IgD-negative memory B cell (primary cell): ENCODE data around the gene SMAP2. TPM values are rescaled to one million over a fixed set of nuclear protein-coding genes. Genes with fewer than 3 reads are reported as not detected.

ENCODE experiments used
- H3K27ac Mint-ChIP-seq, 3 donors: one replicate each; pipeline ENCODE4 v1.8.0; 2020 to 2022; ENCODE audit warnings: mild to moderate bottlenecking in 3 of 3, mixed read lengths in 3 of 3, moderate library complexity in 1 of 3
- H3K27me3 Mint-ChIP-seq: one replicate; pipeline ENCODE4 v1.8.0; 2021; ENCODE audit warnings: mixed read lengths
- H3K36me3 Mint-ChIP-seq: one replicate; pipeline ENCODE4 v1.8.0; 2020; ENCODE audit warnings: mild to moderate bottlenecking, mixed read lengths
- H3K4me1 Mint-ChIP-seq, 3 donors: one replicate each; pipeline ENCODE4 v1.8.0; 2020 to 2022; ENCODE audit warnings: mixed read lengths in 3 of 3, mild to moderate bottlenecking in 1 of 3
- H3K4me3 Mint-ChIP-seq, 4 donors: one replicate each; pipeline ENCODE4 v1.8.0; 2020 to 2022; ENCODE audit warnings: mild to moderate bottlenecking in 4 of 4, mixed read lengths in 4 of 4, moderate library complexity in 3 of 4
- H3K9me3 Mint-ChIP-seq, 3 donors: one replicate each; pipeline ENCODE4 v1.8.0; 2020 to 2021; ENCODE audit warnings: mixed read lengths in 3 of 3, mild to moderate bottlenecking in 1 of 3
- polyA plus RNA-seq: library from polyadenylated mRNA; unstranded; fragments of 300-500 nt; fragmentation: Illumina TruSeq; gene quantifications from one replicate; pipeline ENCODE4 v1.2.3, GENCODE V29; 2021

Gene SMAP2
- polyA plus RNA-seq, 1 donor from 2014 or later, result 624 TPM

GRCh38 chr1:40435471-40435870 lies 61.9 kb downstream of the SMAP2 start:
- Mint-ChIP-seq H3K4me3 (no peak overlapping the region), H3K27me3 (no peaks in the 10 kb centered on the region), H3K4me1 (peaks cover 1 to 5% (median 3%) of the 10 kb centered on the region in 3 donors), H3K36me3 (peaks cover 2% of the 10 kb centered on the region), H3K9me3 (peaks cover 0 to 2% (median 0%) of the 10 kb centered on the region in 3 donors), H3K27ac (no peak overlapping the region)

GRCh38 chr1:40435876-40436275 lies 62.3 kb downstream of the SMAP2 start:
- Mint-ChIP-seq H3K36me3 (peaks cover 2% of the 10 kb centered on the region), H3K4me1 (peaks cover 1 to 5% (median 3%) of the 10 kb centered on the region in 3 donors), H3K27ac (no peak overlapping the region), H3K27me3 (no peaks in the 10 kb centered on the region), H3K4me3 (no peak overlapping the region), H3K9me3 (peaks cover 0 to 2% (median 0%) of the 10 kb centered on the region in 3 donors)

GRCh38 chr1:40438391-40439015 lies 65.0 kb downstream of the SMAP2 start:
- no peak overlapping the region for H3K4me3 Mint-ChIP-seq
- no peaks in the 10 kb centered on the region for H3K27me3 Mint-ChIP-seq
- H3K27ac Mint-ChIP-seq, result no peak overlapping the region
- H3K9me3 Mint-ChIP-seq, result no peaks in the 10 kb centered on the region
- H3K4me1 Mint-ChIP-seq, result peaks cover 0 to 3% (median 1%) of the 10 kb centered on the region in 3 donors
- H3K36me3 Mint-ChIP-seq, result no peaks in the 10 kb centered on the region

GRCh38 chr1:40439247-40439646 lies 65.7 kb downstream of the SMAP2 start:
- H3K27me3 Mint-ChIP-seq, result no peaks in the 10 kb centered on the region
- no peak overlapping the region for H3K4me3 Mint-ChIP-seq
- no peak overlapping the region for H3K27ac Mint-ChIP-seq
- H3K4me1 Mint-ChIP-seq, result peaks cover 0 to 3% (median 1%) of the 10 kb centered on the region in 3 donors
- peaks cover 4% of the 10 kb centered on the region for H3K36me3 Mint-ChIP-seq
- no peaks in the 10 kb centered on the region for H3K9me3 Mint-ChIP-seq

DNA sequence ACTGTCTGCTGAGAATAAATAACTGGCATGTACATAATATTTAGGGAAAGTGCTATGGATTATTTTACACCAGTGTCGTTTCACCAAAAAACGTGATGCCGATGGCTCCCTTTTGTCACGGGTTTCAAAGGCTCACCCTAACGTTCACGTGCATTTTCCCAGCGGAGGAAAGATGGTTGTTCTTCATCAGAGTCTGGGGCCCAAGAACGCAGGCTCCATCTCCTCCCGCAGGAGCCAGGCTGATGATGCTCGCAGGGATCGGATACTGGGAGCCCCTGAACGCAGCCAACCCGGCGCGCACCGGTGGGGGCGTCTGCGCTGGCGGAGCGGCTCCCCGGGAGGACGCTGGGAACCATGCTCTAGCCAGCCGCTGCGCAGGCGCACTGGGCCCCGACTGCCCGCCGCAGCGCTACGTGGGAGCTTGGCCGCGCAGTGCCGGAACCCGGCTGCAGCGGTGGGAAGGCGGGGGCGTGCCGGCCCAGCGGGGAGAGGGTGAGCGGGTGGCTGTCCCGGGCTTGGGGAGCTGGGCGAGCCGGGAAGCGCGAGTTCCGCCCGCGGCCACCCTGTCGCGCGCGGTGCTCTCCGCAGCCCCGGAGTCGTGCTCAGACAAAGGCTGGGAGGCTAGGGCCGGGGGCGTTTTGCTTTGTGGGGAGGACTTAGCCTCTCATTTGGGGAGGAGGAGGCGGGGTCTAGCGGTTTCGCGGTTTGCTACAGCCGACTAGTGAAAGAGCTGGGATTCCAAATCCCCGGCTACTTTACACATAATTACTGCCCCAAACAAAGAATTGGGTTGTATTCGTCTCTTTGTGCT lies 76.4 kb downstream of the SMAP2 start, which contains the start of gene ZFP69B:
Gene ZFP69B, plus strand, starts transcription at position 793 of the 811 bp plus-strand sequence. CDS start 486 bp downstream, outside the sequence.
- Mint-ChIP-seq H3K9me3 (peaks cover 4 to 30% (median 11%) of the 10 kb centered on the region in 3 donors), H3K27ac (peak within 1 kb of the TSS; percentile 52 to 91 (median 68)), H3K4me3 (peak within 1 kb of the TSS; percentile 86 to 99 (median 96)), H3K4me1 (peaks cover 18 to 21% (median 19%) of the 10 kb centered on the region in 3 donors), H3K36me3 (peaks cover 17% of the 10 kb centered on the region), H3K27me3 (no peaks in the 10 kb centered on the region)

DNA sequence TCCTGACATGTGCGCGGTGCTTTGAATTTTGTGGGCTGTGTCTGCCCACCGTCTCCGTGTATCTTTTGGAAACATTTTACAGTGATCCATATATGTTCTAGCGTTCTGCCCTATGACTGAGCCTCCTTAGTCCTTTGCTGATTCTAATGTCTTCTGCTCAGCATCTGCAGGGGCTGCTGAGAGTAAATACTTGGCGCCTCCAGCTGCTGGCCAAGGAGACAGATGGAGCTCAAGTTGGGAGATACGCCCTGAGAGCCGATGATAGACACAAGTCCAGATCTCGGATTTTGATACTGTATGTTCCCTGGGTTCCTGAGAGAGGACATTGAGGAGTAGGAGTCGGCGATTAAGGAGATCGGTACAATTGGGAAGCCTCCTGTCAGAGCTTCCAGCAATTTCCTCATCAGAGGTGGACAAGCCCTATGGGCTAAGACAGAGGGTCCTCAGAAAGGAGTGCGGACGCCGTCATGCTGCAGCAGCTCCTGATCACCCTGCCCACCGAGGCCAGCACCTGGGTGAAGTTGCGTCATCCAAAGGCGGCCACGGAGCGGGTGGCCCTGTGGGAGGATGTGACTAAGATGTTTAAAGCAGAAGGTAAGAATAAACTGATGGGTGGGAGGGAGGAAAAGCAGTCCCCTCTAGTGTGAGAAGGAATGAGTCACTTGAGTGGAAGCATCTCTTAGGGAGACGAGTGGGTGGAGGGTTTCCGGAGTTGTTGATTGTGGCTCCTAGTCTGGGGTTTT lies 77.1 kb downstream of the SMAP2 start:
- Mint-ChIP-seq H3K4me3 (peak overlapping the region; percentile 86 to 99 (median 96)), H3K9me3 (peaks cover 3 to 26% (median 14%) of the 10 kb centered on the region in 3 donors), H3K27ac (peak overlapping the region; percentile 42 to 91 (median 68)), H3K36me3 (peaks cover 23% of the 10 kb centered on the region), H3K4me1 (peaks cover 18 to 21% (median 19%) of the 10 kb centered on the region in 3 donors), H3K27me3 (no peaks in the 10 kb centered on the region)

DNA sequence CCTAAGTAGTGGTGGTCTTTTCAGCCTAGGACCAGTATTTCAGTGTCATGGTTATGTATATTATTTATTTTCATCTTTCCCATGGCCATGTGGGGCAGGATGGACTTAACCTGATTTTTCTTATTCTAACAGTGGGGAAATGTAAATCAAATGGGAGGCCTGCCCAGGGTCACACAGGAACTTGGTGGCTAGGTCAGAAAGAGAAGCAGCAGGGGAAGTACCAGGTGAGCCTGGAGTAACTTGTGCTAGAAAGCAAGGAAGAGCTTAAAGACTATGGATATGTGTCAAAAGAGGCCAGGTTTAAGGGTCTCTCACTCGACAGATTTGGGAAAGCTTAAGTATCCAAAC lies 77.7 kb downstream of the SMAP2 start:
- Mint-ChIP-seq H3K9me3 (peaks cover 3 to 24% (median 15%) of the 10 kb centered on the region in 3 donors), H3K27me3 (no peaks in the 10 kb centered on the region), H3K4me1 (peaks cover 18 to 21% (median 19%) of the 10 kb centered on the region in 3 donors), H3K27ac (peak overlapping the region; percentile 42 to 91 (median 68)), H3K36me3 (peaks cover 21% of the 10 kb centered on the region), H3K4me3 (peak overlapping the region; percentile 86 to 99 (median 96))

DNA sequence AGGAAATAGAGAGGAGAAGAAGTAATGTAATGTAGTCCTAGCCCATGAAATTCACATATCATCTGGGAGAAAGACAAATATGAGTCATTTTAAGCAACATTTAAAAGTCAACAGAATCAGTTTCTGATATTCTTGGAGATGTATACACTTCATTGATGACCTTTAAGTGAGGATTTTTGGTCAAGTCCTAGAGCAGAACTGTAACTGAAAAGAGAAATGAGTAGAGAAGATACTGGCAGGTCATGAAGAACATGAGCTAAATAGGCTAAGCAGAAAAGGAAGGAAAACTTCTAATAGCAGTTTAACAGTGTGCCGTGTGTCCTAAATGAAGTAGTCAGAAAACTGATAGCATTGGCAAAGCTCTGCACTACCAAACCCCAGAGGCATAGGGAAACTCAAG lies 81.3 kb downstream of the SMAP2 start:
- H3K27me3 Mint-ChIP-seq, result no peaks in the 10 kb centered on the region
- peaks cover 13 to 17% (median 14%) of the 10 kb centered on the region in 3 donors for H3K4me1 Mint-ChIP-seq
- H3K27ac Mint-ChIP-seq, result no peak overlapping the region
- peaks cover 50% of the 10 kb centered on the region for H3K36me3 Mint-ChIP-seq
- no peak overlapping the region for H3K4me3 Mint-ChIP-seq
- peaks cover 18 to 53% (median 41%) of the 10 kb centered on the region in 3 donors for H3K9me3 Mint-ChIP-seq

DNA sequence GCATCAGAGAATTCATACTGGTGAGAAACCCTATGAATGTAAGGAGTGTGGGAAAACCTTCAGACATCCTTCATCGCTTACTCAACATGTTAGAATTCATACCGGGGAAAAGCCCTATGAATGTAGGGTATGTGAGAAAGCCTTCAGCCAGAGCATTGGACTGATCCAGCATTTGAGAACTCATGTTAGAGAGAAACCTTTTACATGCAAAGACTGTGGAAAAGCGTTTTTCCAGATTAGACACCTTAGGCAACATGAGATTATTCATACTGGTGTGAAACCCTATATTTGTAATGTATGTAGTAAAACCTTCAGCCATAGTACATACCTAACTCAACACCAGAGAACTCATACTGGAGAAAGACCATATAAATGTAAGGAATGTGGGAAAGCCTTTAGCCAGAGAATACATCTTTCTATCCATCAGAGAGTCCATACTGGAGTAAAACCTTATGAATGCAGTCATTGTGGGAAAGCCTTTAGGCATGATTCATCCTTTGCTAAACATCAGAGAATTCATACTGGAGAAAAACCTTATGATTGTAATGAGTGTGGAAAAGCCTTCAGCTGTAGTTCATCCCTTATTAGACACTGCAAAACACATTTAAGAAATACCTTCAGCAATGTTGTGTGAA lies 89.5 kb downstream of the SMAP2 start:
- H3K4me3 Mint-ChIP-seq, result no peak overlapping the region
- H3K36me3 Mint-ChIP-seq, result peaks cover 34% of the 10 kb centered on the region
- no peaks in the 10 kb centered on the region for H3K4me1 Mint-ChIP-seq
- H3K27me3 Mint-ChIP-seq, result no peaks in the 10 kb centered on the region
- peaks cover 25 to 61% (median 43%) of the 10 kb centered on the region in 3 donors for H3K9me3 Mint-ChIP-seq
- H3K27ac Mint-ChIP-seq, result no peak overlapping the region

GRCh38 chr1:40469327-40469726 lies 95.8 kb downstream of the SMAP2 start:
- H3K27ac Mint-ChIP-seq, result no peak overlapping the region
- peaks cover 0 to 3% (median 0%) of the 10 kb centered on the region in 3 donors for H3K4me1 Mint-ChIP-seq
- no peaks in the 10 kb centered on the region for H3K27me3 Mint-ChIP-seq
- H3K36me3 Mint-ChIP-seq, result peaks cover 6% of the 10 kb centered on the region
- peak overlapping the region in 1 of 4 donors; percentile 66 for H3K4me3 Mint-ChIP-seq
- H3K9me3 Mint-ChIP-seq, result peaks cover 27 to 71% (median 54%) of the 10 kb centered on the region in 3 donors

Other genes with a start within 250 kb of the SMAP2 start
- gene RLF, start 212.3 kb upstream of the SMAP2 start, polyA plus RNA-seq, result 8.0 TPM
- not detected for gene TMCO2, start 125.8 kb upstream of the SMAP2 start, polyA plus RNA-seq
- 22.9 TPM for gene ZMPSTE24, start 115.5 kb upstream of the SMAP2 start, polyA plus RNA-seq
- gene COL9A2, start 56.4 kb upstream of the SMAP2 start, polyA plus RNA-seq, result 3.0 TPM
- 0.95 TPM for gene ZFP69B, start 76.7 kb downstream of the SMAP2 start, polyA plus RNA-seq
- gene ZFP69, start 103.6 kb downstream of the SMAP2 start, polyA plus RNA-seq, result 5.7 TPM
- 7.9 TPM for gene EXO5, start 135.0 kb downstream of the SMAP2 start, polyA plus RNA-seq
- 4.5 TPM for gene ZNF684, start 157.9 kb downstream of the SMAP2 start, polyA plus RNA-seq